Measurements from ENCODE around the gene SLFN14. TPM values are rescaled to one million over a fixed set of nuclear protein-coding genes. Genes with fewer than 3 reads are reported as not detected.

The SLFN14 gene
- not detected in 2 replicates for total RNA-seq (2014; rRNA removed)
- not detected for Bru-seq, nascent RNA
- not detected for BruChase-seq, experiment 1, labeled RNA remaining after a 6-hour chase
- BruChase-seq, experiment 2, labeled RNA remaining after a 2-hour chase = percentile 7 among the genes with signal in this experiment
- long read RNA-seq = 0 reads

DNA sequence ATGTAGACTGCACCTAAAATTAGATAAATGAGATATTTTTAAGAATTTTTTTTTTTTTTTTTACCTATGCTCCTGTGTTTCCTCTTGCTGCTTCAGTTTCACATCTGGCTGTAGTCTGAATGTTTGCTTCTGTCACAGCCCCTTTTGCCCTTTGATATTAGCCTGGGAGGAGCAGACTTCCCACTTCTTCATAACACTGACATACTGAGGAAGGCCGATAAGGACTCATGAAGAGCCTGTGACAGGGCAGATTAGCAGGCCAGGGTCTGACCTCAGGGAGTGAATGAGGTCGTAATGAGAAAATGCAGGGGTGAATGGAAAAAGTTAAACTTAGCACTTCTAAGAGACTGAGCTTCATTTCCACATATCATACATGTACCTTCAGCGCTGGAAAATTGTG lies at the start of gene SLFN14:
SLFN14 (minus strand) TSS at position 117 of the 400 bp plus-strand sequence. CDS start 2,757 bp downstream, outside the sequence.
- Histone ChIP-seq H3K27me3 (ENCODE audit: low read length) (peaks cover 12% of the 10 kb centered on the region), H3K4me2 (ENCODE audit: low read length) (no peak within 1 kb of the TSS), H3K4me3 (ENCODE audit: low read length) (no peak within 1 kb of the TSS), H3K9ac (ENCODE audit: low read length) (no peak within 1 kb of the TSS), H3K9me3 (ENCODE audit: low read length) (no peaks in the 10 kb centered on the region), H3K79me2 (ENCODE audit: low read length) (no peaks in the 10 kb centered on the region), H3K36me3 (ENCODE audit: low read depth, low read length) (no peaks in the 10 kb centered on the region), H2AFZ (ENCODE audit: low read length) (no peak within 1 kb of the TSS), H3F3A (ENCODE audit: low read length, unreplicated experiment) (no peaks in the 10 kb centered on the region), H3K4me1 (ENCODE audit: insufficient read depth, low read length) (no peaks in the 10 kb centered on the region), H3K9me2 (replicated peaks; ENCODE audit: low read length) (no peaks in the 10 kb centered on the region), H3K27ac (ENCODE audit: low read length) (no peak within 1 kb of the TSS), H4K20me1 (ENCODE audit: low read length) (no peaks in the 10 kb centered on the region)
- ChIA-PET POLR2A (ENCODE audit: unreplicated experiment) (no interaction called here), CTCF (no interaction called here)
- intact Hi-C loops (cut with micrococcal nuclease) = no loop called here
- BruUV-seq (replicated peaks) = no TSS peak
- no peak for DNase-seq
- no peak for TF ChIP-seq EZH2phosphoT487 (IDR thresholded peaks at IDR 0.05; ENCODE audit: borderline replicate concordance, low read length)
- TF ChIP-seq, protein P1, sequence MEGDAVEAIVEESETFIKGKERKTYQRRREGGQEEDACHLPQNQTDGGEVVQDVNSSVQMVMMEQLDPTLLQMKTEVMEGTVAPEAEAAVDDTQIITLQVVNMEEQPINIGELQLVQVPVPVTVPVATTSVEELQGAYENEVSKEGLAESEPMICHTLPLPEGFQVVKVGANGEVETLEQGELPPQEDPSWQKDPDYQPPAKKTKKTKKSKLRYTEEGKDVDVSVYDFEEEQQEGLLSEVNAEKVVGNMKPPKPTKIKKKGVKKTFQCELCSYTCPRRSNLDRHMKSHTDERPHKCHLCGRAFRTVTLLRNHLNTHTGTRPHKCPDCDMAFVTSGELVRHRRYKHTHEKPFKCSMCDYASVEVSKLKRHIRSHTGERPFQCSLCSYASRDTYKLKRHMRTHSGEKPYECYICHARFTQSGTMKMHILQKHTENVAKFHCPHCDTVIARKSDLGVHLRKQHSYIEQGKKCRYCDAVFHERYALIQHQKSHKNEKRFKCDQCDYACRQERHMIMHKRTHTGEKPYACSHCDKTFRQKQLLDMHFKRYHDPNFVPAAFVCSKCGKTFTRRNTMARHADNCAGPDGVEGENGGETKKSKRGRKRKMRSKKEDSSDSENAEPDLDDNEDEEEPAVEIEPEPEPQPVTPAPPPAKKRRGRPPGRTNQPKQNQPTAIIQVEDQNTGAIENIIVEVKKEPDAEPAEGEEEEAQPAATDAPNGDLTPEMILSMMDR (conservative IDR thresholded peaks at IDR 0.05; ENCODE audit: low read depth, low read length) = no peak
- TF ChIP-seq EZH2 (IDR thresholded peaks at IDR 0.05; ENCODE audit: low read length, unreplicated experiment) = no peak
- ATAC-seq = no peak

DNA sequence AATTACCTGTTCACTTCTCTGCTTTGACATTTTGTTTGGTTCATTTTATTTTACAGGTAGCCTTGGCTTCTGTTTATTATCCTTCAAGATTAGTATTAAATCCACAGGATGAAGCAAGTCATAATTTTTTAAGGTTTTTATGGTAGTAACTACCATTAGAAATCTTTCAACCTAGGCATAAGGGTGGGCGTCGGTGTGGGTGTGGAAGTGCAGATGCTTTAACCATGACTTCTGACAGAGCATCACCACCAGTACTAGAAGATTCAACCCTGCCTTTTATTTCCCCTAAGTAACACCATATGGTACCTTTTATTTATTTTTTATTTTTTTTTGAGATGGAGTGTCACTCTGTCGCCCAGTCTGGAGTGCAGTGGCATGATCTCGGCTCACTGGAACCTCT lies 49.2 kb upstream of the SLFN14 start:
- Histone ChIP-seq H3K4me1 (ENCODE audit: insufficient read depth, low read length) (no peaks in the 10 kb centered on the region), H3F3A (ENCODE audit: low read length, unreplicated experiment) (no peaks in the 10 kb centered on the region), H3K4me3 (ENCODE audit: low read length) (no peak overlapping the region), H3K4me2 (ENCODE audit: low read length) (no peak overlapping the region), H3K9ac (ENCODE audit: low read length) (no peak overlapping the region), H3K9me2 (replicated peaks; ENCODE audit: low read length) (no peaks in the 10 kb centered on the region), H4K20me1 (ENCODE audit: low read length) (0 out of 2 replicates have a peak, but pooled peaks cover 5% of the 10 kb centered on the region), H3K36me3 (ENCODE audit: low read depth, low read length) (peaks cover 29% of the 10 kb centered on the region), H3K9me3 (ENCODE audit: low read length) (no peaks in the 10 kb centered on the region), H3K27me3 (ENCODE audit: low read length) (no peaks in the 10 kb centered on the region), H3K79me2 (ENCODE audit: low read length) (peaks cover 8% of the 10 kb centered on the region; the same call in 1 of the 2 replicates), H2AFZ (ENCODE audit: low read length) (no peak overlapping the region), H3K27ac (ENCODE audit: low read length) (no peak overlapping the region)
- no peak for DNase-seq
- ChIA-PET POLR2A (ENCODE audit: unreplicated experiment) (no interaction called here), CTCF (no interaction called here)
- intact Hi-C loops (cut with micrococcal nuclease) = no loop called here
- no peak for TF ChIP-seq EZH2phosphoT487 (IDR thresholded peaks at IDR 0.05; ENCODE audit: borderline replicate concordance, low read length)
- TF ChIP-seq EZH2 (IDR thresholded peaks at IDR 0.05; ENCODE audit: low read length, unreplicated experiment) = no peak
- ATAC-seq = no peak
- BruUV-seq (replicated peaks) = no TSS peak

DNA sequence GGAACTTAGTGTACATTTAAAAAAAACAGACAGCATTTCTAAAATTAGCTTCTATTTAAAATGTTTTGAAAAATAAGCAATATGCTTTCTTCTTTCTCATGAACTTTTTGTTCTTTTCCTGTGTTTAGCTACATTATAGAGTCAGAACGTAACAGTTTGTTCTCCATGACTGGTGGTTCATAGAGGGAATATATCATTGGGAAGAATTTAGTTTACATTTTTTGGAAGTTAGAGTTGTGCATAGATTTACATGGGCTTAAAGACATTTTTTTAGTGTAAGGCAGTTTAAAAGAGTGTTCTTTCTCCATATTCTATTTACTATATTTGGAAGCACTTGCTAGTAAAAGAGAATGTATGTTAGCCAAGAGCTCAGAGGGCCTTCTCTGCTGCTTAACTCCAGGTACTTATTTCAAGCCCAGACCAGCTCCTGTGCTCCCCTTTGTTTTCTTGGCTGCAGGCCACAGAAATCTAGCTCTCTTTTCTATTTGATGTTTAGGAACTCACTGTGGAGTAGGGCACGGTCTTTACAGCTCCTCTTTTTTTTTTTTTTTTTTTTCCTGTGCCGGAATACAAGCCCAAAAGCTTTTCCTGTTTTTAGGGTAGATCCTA lies 46.7 kb upstream of the SLFN14 start:
- Histone ChIP-seq H3K9ac (ENCODE audit: low read length) (no peak overlapping the region), H3K9me2 (replicated peaks; ENCODE audit: low read length) (no peaks in the 10 kb centered on the region), H3K27ac (ENCODE audit: low read length) (no peak overlapping the region), H3K36me3 (ENCODE audit: low read depth, low read length) (peaks cover 31% of the 10 kb centered on the region; the same call in 1 of the 2 replicates), H3F3A (ENCODE audit: low read length, unreplicated experiment) (no peaks in the 10 kb centered on the region), H2AFZ (ENCODE audit: low read length) (no peak overlapping the region), H3K4me3 (ENCODE audit: low read length) (no peak overlapping the region), H3K79me2 (ENCODE audit: low read length) (no peaks in the 10 kb centered on the region), H4K20me1 (ENCODE audit: low read length) (no peaks in the 10 kb centered on the region), H3K9me3 (ENCODE audit: low read length) (no peaks in the 10 kb centered on the region), H3K27me3 (ENCODE audit: low read length) (no peaks in the 10 kb centered on the region), H3K4me2 (ENCODE audit: low read length) (no peak overlapping the region), H3K4me1 (ENCODE audit: insufficient read depth, low read length) (no peaks in the 10 kb centered on the region)
- CTCF ChIA-PET = no interaction called here
- intact Hi-C loops (cut with micrococcal nuclease) = no loop called here
- POLR2A ChIA-PET (ENCODE audit: unreplicated experiment) = no interaction called here
- DNase-seq (no peak), ATAC-seq (no peak)
- BruUV-seq (replicated peaks) = no TSS peak
- TF ChIP-seq, protein P1 (conservative IDR thresholded peaks at IDR 0.05; ENCODE audit: low read depth, low read length) = no peak
- no peak for TF ChIP-seq EZH2 (IDR thresholded peaks at IDR 0.05; ENCODE audit: low read length, unreplicated experiment)
- no peak for TF ChIP-seq EZH2phosphoT487 (IDR thresholded peaks at IDR 0.05; ENCODE audit: borderline replicate concordance, low read length)

Measured in PC-3 (cell line).